Progenitor cell of endocrine pancreas (in vitro differentiated cells): ENCODE results near the gene ACP2. TPM values are rescaled to one million over a fixed set of nuclear protein-coding genes. Genes with fewer than 3 reads are reported as not detected.
"Not testable (repeated sequence)": the region's sequence is repeated elsewhere in the genome, so short reads cannot be mapped to it uniquely, and the experiment has no call there.

Source experiments
- DNase-seq: peaks from one replicate; pipeline ENCODE4 v3.0.0; 2021; ENCODE audit warnings: low spot score; ENCODE audit not compliant: unreplicated experiment
- H3K27ac Mint-ChIP-seq: 2 replicates; pipeline ENCODE4 v1.8.0; 2021; ENCODE audit warnings: mild to moderate bottlenecking, moderate library complexity, mixed read lengths
- H3K27me3 Mint-ChIP-seq: 2 replicates; pipeline ENCODE4 v1.8.0; 2021; ENCODE audit warnings: mixed read lengths
- H3K36me3 Mint-ChIP-seq: 2 replicates; pipeline ENCODE4 v1.8.0; 2022; ENCODE audit warnings: mixed read lengths; ENCODE audit not compliant: insufficient read depth
- H3K4me1 Mint-ChIP-seq: 2 replicates; pipeline ENCODE4 v1.8.0; 2021; ENCODE audit warnings: low read depth, mixed read lengths
- H3K4me3 Mint-ChIP-seq: 2 replicates; pipeline ENCODE4 v1.8.0; 2021; ENCODE audit warnings: low read depth, mild to moderate bottlenecking, moderate library complexity, mixed read lengths
- H3K9me3 Mint-ChIP-seq: 2 replicates; pipeline ENCODE4 v1.8.0; 2021; ENCODE audit warnings: low read depth, mixed read lengths
- total RNA-seq: library from RNA; stranded (reverse); gene quantifications from 2 replicates; pipeline ENCODE4 v1.2.1, GENCODE V29; 2021
- TF ChIP-seq, protein P1 (sequence below): fragments of 200-600 bp; sonication (generic); IDR thresholded peaks from one replicate; pipeline ENCODE4 v1.5.0; 2021; ENCODE audit warnings: antibody characterized with exemption, mild to moderate bottlenecking; ENCODE audit not compliant: unreplicated experiment

ACP2 gene
- total RNA-seq, 1 donor from 2014 or later, result 60.2 TPM

DNA sequence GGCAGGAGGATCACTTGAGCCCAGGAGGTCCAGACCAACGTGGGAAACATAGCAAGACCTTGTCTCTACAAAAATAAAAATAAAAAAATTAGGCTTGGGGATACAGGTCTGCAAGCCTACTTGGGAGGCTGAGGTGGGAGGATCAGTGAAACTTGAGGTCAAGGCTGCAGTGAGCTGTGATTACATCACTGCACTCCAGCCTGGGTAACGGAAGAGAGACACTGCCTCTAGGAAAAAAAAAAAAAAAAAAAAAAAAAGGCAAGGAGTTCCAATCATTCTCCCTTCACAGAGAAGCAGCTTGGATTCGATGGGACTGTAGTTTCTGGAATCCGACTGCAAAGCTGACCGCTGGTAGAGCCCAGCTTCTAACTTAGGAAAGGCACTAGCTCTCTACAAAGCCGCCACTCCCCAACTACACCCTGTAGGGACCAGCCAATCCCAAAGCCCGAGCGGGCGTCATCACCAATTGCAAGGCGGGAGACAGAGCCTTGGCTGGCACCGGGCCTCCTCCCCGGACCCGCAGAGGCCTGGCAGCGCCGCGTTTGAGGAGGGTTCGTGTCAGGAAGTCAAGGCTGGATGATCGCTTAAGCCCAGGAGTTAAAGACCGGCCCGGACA is 34.6 kb downstream of the ACP2 start:
- no peaks in the 10 kb centered on the region for H3K27me3 Mint-ChIP-seq
- TF ChIP-seq, protein P1, sequence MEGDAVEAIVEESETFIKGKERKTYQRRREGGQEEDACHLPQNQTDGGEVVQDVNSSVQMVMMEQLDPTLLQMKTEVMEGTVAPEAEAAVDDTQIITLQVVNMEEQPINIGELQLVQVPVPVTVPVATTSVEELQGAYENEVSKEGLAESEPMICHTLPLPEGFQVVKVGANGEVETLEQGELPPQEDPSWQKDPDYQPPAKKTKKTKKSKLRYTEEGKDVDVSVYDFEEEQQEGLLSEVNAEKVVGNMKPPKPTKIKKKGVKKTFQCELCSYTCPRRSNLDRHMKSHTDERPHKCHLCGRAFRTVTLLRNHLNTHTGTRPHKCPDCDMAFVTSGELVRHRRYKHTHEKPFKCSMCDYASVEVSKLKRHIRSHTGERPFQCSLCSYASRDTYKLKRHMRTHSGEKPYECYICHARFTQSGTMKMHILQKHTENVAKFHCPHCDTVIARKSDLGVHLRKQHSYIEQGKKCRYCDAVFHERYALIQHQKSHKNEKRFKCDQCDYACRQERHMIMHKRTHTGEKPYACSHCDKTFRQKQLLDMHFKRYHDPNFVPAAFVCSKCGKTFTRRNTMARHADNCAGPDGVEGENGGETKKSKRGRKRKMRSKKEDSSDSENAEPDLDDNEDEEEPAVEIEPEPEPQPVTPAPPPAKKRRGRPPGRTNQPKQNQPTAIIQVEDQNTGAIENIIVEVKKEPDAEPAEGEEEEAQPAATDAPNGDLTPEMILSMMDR, result no peak
- DNase-seq, result peak; percentile 28
- H3K9me3 Mint-ChIP-seq, result no peaks in the 10 kb centered on the region
- peaks cover 15% of the 10 kb centered on the region for H3K4me1 Mint-ChIP-seq
- H3K4me3 Mint-ChIP-seq, result peak overlapping the region; percentile 83
- peak overlapping the region; percentile 97 for H3K27ac Mint-ChIP-seq
- peaks cover 4% of the 10 kb centered on the region for H3K36me3 Mint-ChIP-seq

DNA sequence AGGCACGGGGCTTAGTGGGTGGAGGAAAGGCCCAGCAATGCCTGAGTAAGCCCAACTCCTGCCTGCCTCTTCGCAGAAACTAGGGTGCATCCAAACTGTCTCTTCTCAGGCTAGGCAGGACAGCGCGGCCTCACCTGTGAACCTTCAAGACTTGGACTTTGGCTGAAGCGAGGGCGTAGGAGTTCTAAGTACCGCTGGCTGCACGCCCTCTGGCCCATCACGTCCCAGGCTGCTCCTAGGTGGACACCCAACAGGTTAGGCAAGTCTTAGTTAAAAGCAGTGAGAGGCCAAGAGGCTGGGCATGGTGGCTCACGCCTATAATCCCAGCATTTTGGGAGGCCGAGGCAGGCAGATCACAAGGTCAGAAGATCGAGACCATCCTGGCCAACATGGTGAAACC is 35.7 kb downstream of the ACP2 start:
- DNase-seq, result no peak
- Mint-ChIP-seq H3K9me3 (no peaks in the 10 kb centered on the region), H3K4me1 (peaks cover 13% of the 10 kb centered on the region), H3K36me3 (no peaks in the 10 kb centered on the region), H3K4me3 (no peak overlapping the region), H3K27ac (no peak overlapping the region), H3K27me3 (no peaks in the 10 kb centered on the region)
- TF ChIP-seq, protein P1, result no peak

DNA sequence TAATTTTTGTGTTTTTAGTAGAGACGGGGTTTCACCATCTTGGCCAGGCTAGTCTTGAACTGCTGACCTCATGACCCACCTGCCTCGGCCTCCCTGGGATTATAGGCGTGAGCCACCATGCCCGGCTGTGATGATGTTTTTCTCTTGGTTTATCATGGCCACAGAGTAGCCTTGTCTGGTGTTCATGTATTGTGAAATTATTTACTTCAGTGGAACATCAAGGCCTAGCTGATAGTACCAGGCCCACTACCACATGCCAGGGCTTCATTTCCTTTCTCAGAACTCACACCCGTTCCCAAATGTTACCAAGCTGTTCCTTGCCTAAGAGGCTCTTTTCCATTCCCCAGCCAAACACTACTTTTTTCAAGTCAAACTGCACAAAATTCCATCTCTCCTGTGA is 40.0 kb downstream of the ACP2 start:
- Mint-ChIP-seq H3K27ac (no peak overlapping the region), H3K4me1 (no peaks in the 10 kb centered on the region), H3K4me3 (no peak overlapping the region), H3K27me3 (no peaks in the 10 kb centered on the region), H3K9me3 (no peaks in the 10 kb centered on the region), H3K36me3 (no peaks in the 10 kb centered on the region)
- no peak for DNase-seq
- TF ChIP-seq, protein P1, result no peak

DNA sequence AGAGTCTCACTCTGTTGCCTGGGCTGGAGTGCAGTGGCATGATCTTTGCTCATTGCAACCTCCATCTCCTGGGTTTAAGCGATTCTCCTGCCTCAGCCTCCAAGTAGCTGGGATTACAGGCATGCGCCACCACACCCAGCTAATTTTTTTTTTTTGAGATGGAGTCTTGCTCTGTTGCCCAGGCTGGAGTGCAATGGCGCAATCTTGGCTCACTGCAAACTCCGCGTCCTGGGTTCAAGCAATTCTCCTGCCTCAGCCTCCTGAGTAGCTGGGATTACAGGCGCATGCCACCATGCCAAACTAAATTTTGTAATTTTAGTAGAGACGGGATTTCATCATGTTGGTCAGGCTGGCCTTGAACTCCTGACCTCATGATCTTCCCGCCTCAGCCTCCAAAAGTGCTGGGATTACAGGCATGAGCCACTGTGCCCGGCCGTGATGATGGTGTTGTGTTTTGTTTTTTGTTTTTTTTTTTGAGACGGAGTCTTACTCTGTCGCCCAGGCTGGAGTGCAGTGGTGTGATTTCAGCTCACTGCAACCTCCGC is 40.5 kb downstream of the ACP2 start:
- H3K4me3 Mint-ChIP-seq, H3K36me3 Mint-ChIP-seq, H3K4me1 Mint-ChIP-seq, H3K9me3 Mint-ChIP-seq, H3K27ac Mint-ChIP-seq, H3K27me3 Mint-ChIP-seq, DNase-seq: not testable (repeated sequence)

DNA sequence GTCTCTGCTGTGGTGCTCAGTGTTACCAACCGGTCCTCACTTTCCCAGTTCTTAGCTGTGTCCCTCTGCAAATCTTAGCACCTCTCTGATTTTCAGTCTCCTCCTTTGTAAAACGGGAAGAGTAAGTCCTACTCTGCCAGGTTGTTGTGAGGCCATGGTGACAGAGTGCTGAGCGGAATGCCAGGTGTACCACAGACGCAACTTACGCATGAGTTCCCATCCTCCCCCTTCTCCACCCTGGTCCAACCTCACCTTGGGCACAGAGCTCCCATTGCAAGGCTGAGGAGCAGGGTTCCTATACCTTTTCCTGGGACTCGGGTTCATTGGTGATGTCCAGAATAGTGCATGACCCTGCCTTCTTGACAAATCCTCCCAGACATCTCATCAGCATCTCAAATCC is 41.2 kb downstream of the ACP2 start:
- no peak for DNase-seq
- TF ChIP-seq, protein P1, result no peak
- H3K4me3 Mint-ChIP-seq, result no peak overlapping the region
- no peaks in the 10 kb centered on the region for H3K27me3 Mint-ChIP-seq
- no peak overlapping the region for H3K27ac Mint-ChIP-seq
- no peaks in the 10 kb centered on the region for H3K9me3 Mint-ChIP-seq
- no peaks in the 10 kb centered on the region for H3K4me1 Mint-ChIP-seq
- no peaks in the 10 kb centered on the region for H3K36me3 Mint-ChIP-seq

DNA sequence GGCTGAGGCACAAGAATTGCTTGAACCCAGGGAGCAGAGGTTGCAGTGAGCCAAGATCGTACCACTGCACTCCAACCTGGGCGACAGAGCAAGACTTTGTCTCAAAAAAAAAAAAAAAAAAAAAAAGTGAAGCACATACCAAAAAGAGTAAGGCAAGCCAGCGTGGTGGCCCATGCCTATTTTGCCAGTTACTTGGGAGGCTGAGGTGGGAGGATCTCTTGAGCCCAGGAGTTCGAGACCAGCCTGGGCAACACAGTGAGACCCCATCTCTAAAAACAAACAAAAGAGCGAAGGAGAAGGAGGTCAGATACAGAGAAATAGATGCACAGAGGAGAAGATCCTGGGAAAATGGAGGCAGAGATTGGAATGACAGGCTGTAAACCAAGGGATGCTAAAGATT is 42.0 kb downstream of the ACP2 start:
- not testable (repeated sequence) for H3K9me3 Mint-ChIP-seq, H3K27ac Mint-ChIP-seq, H3K4me3 Mint-ChIP-seq, DNase-seq, H3K4me1 Mint-ChIP-seq, H3K27me3 Mint-ChIP-seq, H3K36me3 Mint-ChIP-seq
